NCI-H345 treated with DMSO at 0.1 percent for 48 hours (cell line): ENCODE results near the gene ARID3C.

ENCODE experiments used
- DNase-seq: peaks from one replicate; lab custom pipeline; 2025; ENCODE audit not compliant: unreplicated experiment; lab: John Stamatoyannopoulos, UW

Gene ARID3C

DNA sequence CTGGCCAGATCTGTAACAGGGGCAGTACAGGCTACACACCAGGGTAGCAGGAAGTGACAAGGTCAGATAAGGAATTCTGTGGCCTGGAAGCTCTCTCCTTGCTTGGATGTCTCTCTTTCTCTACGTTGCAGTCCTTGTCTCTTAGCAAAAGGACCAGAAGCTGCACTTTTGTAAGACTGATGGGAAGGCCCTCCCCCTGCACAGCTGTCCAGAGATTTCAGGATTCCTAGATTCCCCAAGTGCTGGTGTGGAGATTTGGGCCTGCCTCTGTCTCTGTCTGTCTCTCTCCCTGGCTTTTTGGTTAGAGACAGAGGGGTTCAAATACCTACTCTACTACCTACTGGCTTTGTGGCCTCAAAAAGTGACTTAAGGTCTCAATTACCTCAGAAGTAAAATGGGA, 29.3 kb downstream of the ARID3C start:
- DNase-seq: no peak

DNA sequence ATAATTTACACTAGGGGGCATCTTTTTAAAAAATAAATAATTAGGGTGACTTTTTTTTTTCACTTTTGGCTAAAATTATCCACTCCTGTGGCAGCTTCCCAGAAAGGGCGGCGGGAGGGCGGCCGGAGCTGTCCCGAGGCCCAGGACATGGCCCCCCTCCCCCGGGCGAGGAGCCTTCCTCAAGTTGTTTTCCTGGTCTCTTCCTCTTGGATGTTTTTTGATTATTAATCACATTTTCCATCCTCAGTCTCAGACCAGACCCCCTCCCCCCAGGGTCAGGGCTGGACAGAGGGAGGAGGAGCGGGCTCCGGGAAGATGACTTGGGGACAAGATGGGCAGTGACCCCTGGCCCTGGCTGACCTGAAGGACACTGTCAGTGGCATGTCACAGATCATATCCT, 34.7 kb downstream of the ARID3C start:
- DNase-seq: no peak

DNA sequence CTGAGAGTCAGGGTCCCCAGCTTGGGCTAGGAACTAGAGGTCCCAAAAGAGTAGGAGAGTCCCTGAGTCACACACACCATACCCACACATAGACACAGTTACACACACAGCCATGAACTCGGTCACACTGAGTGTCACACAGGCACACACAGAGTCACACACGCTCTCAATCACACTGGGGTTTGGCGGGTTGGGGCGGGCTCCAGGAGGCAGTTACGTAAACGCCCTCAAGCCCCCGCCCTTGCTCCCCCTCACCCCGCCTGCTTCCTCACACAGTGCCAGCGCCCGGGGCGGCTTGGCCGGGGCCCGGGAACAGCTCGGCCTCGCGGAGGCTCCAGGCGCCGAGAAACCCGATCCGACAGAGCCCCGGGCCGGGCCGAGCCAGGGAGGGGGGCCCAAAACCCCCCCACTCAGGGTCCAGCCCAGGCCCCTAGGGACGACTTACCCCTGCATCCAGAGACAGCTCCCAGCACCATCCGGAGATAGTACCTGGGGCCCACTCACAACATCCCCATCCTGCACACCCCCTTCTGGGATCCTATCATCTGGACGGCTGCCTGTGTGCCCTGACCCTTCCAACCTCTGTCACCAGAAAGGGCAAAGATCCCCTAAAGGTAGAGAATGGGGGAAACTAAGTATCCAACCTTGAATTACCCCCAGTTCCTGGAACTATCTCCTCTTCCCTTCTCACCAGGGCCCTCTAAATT, 35.8 kb downstream of the ARID3C start:
- no peak for DNase-seq

DNA sequence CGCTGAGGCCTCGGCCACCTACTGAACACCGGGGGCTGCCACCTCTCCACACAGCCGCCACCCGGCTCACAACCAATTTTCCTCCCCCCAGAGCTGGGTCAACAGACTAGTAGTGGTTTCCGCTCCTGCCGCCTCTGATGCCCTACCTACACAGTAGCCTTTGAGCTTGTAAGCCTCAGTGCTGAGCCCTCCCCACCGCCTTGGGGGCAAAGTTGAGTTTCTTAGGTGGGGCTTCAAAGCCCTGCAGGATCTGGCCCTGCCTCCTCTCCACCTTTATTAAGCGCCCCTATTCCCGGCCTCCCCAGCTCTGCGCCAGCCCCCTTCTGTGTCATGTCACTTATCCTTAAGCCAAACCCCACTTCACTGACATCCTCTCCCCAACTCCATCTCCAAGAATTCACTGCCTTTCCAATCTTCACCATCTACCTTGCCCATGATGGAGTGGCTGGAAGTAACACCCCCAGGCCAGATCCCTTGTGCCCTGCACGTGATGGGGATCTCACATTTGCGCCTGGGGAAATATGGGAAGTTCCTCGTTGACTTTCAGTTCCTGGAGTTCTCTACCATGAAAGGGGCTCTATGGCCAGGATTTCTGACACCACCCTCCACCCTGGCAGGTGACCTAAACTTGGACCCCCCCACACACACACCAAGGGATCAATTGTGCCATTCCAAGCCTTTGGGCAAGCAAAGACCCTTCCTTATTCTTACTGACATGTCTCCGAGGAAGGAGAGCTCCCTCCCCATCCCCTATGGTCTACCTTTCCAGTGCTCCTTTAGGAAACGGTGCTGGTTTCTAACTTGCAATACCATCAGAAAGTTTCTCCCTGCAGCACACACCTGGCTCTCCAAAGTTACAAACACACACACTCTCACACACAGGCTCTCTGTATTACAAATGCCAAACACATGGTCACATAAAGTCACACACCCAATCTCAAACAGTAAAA, 36.7 kb downstream of the ARID3C start:
- DNase-seq: no peak

DNA sequence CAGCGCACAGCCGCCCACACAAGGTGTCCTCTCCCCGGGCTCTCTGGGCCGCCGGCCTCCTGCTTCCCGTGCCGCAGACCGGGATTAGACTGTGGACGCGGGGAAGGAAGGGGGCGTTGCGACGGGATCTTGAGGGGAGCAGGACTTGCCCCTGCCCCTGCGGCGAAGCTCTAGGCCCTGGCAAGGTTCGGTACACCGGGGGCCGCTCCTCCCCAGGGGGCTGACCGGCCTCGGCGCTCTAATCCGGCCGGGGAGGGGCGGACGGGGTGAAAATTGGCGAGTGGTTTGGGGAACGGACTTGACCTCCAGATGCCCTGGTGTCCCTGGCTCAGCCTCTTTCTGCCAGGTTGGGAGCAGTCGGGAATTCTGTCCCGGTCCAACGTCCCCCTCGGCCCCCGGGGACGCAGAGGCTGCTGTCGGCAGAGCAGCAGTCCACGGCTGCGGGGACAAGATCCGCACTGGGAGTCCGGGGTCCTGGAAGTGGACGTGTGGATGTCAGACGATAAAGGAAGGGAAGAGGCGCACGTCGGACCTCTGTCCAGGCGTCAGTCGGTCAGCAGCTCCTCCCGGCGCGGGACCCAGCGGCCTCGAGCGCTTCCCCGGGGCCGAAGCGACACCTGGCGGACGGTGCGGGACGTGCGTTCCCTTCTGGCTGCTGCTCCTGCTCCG, 37.5 kb downstream of the ARID3C start:
- peak; percentile 51 for DNase-seq

DNA sequence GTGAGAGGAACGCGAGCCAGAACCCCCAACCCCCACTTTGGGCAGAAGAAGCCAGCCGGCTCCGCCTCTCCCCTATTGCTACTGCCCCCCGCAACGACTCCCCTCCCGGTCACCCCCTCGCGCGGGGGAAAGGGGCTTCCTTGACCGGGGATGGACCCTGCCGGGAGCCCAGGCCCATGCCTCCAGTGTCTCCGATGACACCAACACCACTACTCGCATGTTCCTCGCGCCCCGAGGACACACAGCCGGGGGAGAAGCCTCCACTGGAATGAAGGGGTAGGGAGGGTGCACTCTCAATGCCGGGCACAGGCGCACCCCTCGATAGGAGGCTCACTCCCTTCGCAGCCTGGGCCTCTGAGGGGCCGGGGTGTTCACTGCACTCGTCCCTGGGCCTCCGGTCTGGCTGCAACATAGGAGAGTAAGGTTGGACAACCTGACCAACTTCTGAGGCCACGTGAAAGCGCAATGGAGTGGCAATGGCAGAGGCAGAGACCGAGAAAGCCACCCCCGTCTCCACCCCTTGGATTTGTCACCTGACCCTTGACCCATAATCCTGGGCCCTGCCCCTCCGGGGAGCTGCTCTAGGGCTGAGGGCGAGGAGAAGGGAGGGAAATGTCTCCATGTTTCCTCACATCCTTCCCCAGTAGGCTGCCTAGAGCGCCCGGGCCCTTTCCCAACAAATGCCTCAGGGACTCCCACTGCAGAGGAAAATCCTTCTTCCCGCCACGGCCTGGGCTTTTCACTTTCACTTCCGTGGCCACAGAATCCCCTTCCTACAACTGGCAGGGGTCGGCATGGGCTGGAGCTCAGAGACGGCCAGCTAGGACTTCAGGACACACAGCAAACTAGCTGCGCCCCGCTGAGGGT, 38.3 kb downstream of the ARID3C start:
- no peak for DNase-seq

DNA sequence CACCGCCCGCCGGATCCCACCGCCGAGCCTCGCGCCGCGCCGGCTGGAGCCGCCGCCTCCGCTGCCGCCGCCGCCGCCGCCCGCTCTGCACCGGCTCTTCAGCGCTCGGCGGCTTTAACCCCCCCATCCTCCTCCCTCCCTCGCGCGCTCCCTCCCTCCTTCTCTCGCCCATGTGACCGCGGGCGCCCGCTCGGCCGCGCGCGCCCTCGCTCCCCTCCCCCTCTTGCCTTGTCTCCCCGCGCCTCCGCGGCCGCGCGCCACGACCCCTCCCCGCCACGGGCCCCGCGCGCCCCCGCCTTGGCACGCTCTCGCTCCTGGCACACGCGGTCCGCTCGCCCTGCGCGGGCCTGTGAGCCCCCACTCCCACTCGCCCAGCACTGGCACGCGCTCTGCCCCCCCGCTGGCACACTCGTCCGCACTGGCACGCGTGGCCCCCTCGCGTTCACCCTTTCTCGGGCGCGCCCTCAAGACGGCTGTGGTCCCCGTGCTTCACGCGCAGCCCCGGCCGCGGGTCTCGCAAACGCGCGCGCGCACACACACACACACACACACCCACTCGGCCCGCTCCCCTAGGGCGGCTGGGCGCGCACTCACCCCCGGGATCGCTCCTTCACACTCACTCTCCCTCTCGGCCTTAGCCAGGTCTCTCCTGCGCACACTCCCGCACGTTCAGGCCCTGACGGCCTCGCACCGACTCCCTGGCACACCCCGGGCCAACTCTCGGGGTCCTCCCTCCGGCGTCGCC, 39.1 kb downstream of the ARID3C start, which contains the start of gene CNTFR:
CNTFR (minus strand) TSS at position 89 of the 745 bp plus-strand sequence. CDS start 20,743 bp downstream, outside the sequence.
- DNase-seq: no peak

DNA sequence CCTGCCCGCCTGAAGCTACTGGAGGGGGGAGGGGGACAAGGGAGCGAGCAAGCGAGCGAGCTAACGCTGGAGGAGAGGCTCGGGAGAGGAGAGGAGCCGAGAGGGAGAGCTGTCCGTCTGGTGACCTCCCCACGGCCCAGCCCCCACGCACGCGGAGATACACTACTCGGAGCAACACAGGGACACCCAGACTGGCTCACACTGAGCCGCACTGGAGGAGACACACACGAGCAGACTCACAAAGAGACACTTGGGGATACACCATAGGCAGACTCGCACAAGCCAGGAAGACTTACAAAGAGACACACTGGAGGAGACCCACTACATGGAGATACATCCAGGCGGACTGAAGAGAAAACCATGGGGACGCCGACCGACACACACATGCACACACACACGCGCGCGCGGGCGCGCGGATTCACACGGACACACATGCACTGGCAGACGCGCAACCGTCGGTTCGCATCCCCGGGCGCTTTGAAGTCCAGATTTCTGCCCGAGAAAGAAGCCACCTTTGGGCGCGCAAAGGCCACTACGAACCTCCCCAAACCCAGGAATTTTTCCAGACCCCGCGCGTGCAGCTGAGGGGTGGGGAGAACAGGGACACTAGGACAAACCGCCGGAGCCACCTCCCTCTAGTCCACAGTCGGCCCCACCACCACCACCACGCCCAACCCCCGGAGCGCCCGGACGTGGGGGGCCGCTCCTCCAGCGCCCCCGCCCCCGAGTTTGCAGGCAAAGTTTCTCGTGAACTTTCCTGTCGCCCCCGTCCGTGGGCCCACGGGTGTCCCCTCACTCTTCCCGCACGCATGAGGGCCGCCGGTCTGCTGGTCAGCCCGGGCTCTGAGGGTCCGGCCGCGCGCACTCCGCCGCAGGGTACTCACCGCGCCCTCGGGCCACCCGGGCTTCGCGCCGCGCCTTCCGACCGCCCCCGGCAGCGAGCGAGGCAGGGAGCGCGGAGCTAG, 39.9 kb downstream of the ARID3C start:
- DNase-seq: no peak

DNA sequence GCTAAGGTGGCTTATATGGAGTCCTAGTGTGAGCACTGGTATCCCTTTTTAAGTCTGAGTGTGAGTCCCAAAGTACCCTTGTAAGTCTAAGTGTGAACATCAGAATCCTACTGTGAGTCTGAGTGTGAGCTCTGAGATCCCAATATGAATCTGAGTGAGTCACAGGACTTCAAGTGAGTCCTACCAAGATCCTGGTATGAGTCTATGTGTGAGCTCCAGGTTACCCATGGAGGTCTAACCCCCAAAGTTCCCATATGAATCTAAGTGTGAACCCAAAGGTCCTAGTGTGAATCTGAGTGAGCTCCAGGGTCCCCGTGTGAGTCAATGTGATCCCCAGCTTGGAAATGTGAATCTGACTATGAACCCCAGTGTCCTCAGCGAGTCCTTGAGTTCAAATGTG, 41.6 kb downstream of the ARID3C start:
- DNase-seq: no peak

DNA sequence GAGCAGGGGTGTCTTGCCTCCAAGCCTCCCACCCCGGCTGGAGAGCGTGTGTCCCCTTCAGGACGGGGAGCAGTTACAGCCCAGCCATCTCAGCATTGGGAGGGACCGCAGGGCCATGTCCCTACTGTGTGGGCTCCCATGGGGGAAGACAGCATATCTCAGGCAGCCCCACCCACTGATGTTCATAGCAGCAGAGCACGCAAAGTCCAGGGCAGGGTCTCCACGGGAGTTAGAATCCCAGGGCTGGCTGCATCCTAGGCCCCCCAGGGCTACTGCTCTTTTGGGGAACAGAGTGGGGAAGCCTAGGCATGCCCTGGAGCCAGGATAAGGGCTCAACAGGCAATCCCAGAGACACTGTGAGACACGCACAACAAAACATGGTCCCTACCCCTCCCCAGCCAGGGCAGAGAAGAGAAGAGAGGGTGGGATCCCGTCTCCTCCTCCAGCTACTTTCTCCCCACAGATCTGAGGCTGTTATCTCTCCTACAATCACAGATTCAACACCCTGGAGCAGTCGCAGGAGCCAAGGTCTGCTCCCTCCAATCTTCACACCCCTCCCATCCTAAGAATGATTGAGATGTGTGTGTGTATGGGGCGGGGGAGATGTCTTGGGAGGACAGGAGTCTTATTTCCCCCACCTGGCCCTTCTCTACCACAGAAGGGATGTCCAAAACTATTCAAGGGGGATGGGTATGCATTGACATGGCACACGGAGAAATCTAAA, 42.8 kb downstream of the ARID3C start:
- no peak for DNase-seq

DNA sequence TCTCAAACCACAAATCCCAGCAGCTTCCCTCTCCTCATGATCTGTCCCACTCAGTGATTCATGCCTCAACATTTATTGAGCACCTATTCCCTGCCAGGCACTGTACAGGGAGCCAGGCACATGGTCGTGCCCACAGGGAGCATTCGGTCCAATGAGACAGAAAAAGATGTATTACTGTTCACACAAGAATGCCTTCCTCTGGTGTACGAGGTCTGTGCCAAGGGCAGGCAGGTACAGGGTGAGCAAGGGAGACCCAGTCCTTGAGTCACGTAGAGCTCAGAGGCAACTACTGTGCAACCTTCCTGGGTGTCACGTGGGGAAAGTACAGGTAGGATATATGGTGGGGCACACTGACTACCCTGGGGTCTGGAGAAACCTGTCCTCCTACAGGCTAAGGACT, 43.9 kb downstream of the ARID3C start:
- no peak for DNase-seq

DNA sequence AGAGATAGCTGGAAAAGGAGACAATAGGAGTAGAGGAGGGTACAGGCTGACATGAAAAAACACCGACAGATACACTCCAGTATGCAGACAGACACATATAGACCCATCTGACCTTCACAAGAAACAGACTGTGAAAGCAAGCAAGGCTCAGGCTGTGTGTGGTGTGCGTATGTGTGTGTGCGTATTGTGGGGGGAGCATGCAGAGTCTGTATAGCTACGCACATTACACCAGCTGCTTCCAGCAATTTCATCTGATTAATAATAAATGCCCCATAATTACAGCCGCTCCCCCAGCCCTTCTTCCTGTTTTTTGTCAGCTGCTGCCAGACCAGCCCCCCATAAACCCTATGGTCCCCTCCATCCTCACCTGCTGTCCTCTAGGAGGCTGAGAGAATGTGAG, 46.1 kb downstream of the ARID3C start:
- no peak for DNase-seq

DNA sequence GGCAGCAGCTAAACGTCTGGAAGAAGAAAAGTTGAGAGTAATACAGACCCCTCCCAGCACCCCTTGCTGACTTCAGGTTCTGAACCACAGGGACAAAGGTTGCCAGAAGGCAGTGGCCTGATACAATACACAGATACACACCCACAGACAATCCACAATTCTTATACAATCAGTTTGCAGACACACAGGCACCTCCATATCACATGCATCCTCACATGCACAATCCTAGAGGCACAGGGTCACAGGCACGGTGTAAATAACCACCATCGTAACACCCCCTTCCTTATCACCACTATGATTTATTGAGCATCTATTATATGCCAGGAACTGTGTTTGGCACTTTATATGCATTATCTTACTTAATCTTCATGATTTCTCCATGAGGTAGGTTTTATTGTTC, 47.5 kb downstream of the ARID3C start:
- DNase-seq: no peak

DNA sequence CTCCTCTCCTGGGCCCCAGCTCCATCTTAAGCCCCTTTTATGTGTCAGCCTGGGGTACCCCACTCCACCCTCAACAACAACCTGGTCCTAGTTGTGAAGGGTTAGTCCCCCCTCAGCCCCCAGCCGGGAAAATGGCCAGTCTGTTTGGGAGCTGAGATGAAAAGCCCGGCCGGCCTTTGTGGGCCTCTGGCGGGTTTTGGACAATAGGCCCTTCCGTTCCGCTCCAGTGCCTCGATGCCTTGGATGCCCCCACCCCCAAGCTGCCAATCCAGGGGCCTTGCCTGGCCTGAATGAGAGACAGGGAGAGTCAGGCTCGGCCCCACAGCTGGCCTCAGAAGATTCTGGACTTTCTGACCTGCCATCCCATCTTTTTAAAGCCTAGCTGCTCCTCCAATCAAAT, 48.5 kb downstream of the ARID3C start:
- DNase-seq: no peak

DNA sequence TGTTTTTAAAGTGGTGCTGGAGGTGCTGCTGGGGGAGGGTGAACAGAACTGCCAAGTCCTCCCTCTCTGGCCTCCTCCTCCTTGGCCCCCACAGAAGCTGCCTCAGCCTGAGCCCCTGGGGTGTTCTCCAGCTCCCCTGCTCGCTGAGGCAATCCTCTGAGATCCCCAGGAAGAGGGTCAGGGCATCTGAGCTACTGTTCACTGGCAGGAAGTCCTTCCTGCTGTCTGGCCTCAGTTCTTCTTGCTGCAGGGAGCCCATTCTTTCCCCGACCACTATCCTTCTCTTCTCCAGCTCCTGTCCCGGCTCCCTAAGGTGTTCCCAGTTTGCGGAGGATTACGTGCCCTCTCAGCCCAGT, 49.1 kb downstream of the ARID3C start:
- DNase-seq: no peak

DNA sequence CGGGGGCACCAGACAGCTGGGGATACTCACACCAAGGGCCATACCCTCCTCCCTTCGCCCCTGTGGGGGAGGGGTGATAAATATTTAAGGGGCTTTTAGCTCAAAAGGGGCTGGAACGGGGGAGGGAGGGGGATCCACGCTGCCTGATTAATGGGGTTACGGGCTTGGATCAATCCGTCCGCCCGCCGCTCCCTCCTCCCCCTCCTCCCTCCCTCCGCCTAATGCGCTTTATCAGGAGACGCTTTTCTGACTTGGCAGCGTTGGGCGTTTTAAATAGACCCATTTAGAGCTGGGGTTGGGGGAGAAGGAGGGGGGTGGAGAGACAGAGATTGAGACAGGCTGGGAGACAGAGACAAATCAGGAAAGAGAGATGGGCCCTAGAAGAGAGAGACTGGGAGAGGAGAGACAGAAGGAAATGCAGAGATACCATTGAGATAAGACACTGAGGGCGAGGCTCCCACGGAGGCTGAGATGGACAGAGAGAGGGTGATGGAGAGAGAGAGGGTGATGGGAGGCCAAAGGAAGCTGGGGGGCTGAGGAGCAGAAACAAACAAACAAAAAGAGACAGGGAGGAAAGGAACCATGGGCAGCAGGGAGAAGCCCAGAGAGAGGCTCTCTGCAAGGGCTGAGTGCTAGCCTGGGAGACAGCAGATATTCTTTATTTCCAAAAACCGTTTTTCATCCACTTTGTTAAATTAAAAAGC, 49.6 kb downstream of the ARID3C start:
- no peak for DNase-seq

DNA sequence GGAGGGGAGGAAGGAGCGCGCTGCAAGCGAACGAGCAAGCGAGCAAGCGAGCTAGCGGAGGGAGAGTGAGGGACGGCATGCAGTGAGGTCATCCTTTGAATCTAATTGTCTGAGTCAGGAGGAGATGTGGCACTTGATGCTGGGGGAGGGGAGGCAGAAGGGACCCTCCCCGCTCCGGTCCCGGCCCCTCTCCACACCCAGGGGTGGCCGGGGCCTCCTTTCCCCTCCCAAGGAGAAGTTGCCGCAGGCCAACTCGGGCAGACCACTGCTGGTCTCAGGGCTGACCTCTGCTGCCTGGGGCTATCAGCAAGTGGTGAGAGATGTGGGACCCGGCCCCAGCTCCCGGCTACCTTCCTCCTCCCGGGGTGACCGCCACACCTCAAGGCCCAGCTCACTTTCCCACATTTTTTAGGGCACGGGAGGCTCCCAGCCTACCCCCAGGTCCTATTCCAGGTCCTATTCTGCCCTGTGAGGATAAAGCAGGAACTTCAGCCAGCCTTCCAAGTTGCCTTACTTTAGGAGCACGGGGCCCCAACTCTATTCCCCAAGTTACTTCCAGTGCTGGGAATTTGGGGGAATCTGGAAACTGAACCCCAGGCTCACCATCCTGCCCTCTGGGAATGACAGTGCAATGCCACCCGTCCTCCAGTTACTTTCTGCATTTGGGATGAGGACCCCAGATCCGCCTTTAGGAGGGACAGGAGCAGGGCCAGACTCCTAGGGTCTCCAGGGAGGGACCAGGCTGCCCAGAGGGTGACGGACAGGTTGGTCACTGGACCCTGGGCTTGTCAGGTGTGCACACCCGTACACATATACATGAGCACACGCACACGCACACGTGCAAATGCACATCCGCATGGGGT, 50.4 kb downstream of the ARID3C start:
- no peak for DNase-seq
